Nephron (organoid): ENCODE results near the gene FGD3.

ENCODE experiments used
- H3K27ac Mint-ChIP-seq, 3 experiments: 2 replicates each; pipeline ENCODE4 v1.8.0; 2020; ENCODE audit warnings: mixed read lengths in 3 of 3, mild to moderate bottlenecking in 2 of 3, moderate library complexity in 1 of 3
- H3K27me3 Mint-ChIP-seq: 2 replicates; pipeline ENCODE4 v1.8.0; 2021; ENCODE audit warnings: low read depth, mild to moderate bottlenecking, moderate library complexity, mixed read lengths
- H3K36me3 Mint-ChIP-seq: 2 replicates; pipeline ENCODE4 v1.8.0; 2020; ENCODE audit warnings: low read depth, mixed read lengths
- H3K4me1 Mint-ChIP-seq: 2 replicates; pipeline ENCODE4 v1.8.0; 2020; ENCODE audit warnings: mixed read lengths
- H3K4me3 Mint-ChIP-seq, 3 experiments: 2 replicates each; pipeline ENCODE4 v1.8.0; 2020; ENCODE audit warnings: mild to moderate bottlenecking in 3 of 3, mixed read lengths in 3 of 3, moderate library complexity in 2 of 3
- H3K9me3 Mint-ChIP-seq: 2 replicates; pipeline ENCODE4 v1.8.0; 2020; ENCODE audit warnings: mixed read lengths
- CTCF ChIP-seq, 3 experiments: fragments of 200-600 bp; sonication (generic); IDR thresholded peaks; one replicate each; pipeline ENCODE4 v1.5.0; 2021; ENCODE audit warnings: antibody characterized with exemption in 3 of 3; ENCODE audit not compliant: unreplicated experiment in 3 of 3

The FGD3 gene

GRCh38 chr9:92971776-92972175, 24.5 kb downstream of the FGD3 start:
- H3K27ac Mint-ChIP-seq: no peak overlapping the region
- no peaks in the 10 kb centered on the region for H3K9me3 Mint-ChIP-seq
- H3K27me3 Mint-ChIP-seq: no peaks in the 10 kb centered on the region
- H3K4me1 Mint-ChIP-seq: peaks cover 5% of the 10 kb centered on the region
- H3K36me3 Mint-ChIP-seq: no peaks in the 10 kb centered on the region
- TF ChIP-seq CTCF (IDR thresholded peaks at IDR 0.05; ENCODE audit: unreplicated experiment in 3 of 3): no peak
- no peak overlapping the region for H3K4me3 Mint-ChIP-seq

GRCh38 chr9:92973700-92974099, 26.4 kb downstream of the FGD3 start:
- no peak overlapping the region for H3K4me3 Mint-ChIP-seq
- TF ChIP-seq CTCF (IDR thresholded peaks at IDR 0.05; ENCODE audit: unreplicated experiment in 3 of 3): no peak
- H3K9me3 Mint-ChIP-seq: no peaks in the 10 kb centered on the region
- H3K36me3 Mint-ChIP-seq: no peaks in the 10 kb centered on the region
- H3K4me1 Mint-ChIP-seq: peaks cover 5% of the 10 kb centered on the region
- H3K27ac Mint-ChIP-seq: peak overlapping the region in 2 of 3 experiments; percentile 11 to 46
- H3K27me3 Mint-ChIP-seq: no peaks in the 10 kb centered on the region

GRCh38 chr9:92974161-92974661, 26.9 kb downstream of the FGD3 start:
- no peaks in the 10 kb centered on the region for H3K27me3 Mint-ChIP-seq
- no peak for TF ChIP-seq CTCF (IDR thresholded peaks at IDR 0.05; ENCODE audit: unreplicated experiment in 3 of 3)
- H3K9me3 Mint-ChIP-seq: no peaks in the 10 kb centered on the region
- no peak overlapping the region for H3K4me3 Mint-ChIP-seq
- peaks cover 5% of the 10 kb centered on the region for H3K4me1 Mint-ChIP-seq
- H3K36me3 Mint-ChIP-seq: no peaks in the 10 kb centered on the region
- H3K27ac Mint-ChIP-seq: peak overlapping the region in 2 of 3 experiments; percentile 11 to 46

- Mint-ChIP-seq H3K4me1 (peaks cover 3% of the 10 kb centered on the region), H3K36me3 (no peaks in the 10 kb centered on the region), H3K9me3 (no peaks in the 10 kb centered on the region), H3K4me3 (no peak overlapping the region), H3K27me3 (no peaks in the 10 kb centered on the region), H3K27ac (peak overlapping the region in 1 of 3 experiments; percentile 25)
- TF ChIP-seq CTCF (IDR thresholded peaks at IDR 0.05; ENCODE audit: unreplicated experiment in 3 of 3): no peak
Measured at GRCh38 chr9:92974761-92975755, 27.7 kb downstream of the FGD3 start.

- Mint-ChIP-seq H3K27ac (no peak overlapping the region), H3K4me1 (no peaks in the 10 kb centered on the region), H3K4me3 (no peak overlapping the region), H3K9me3 (peaks cover 5% of the 10 kb centered on the region), H3K27me3 (no peaks in the 10 kb centered on the region), H3K36me3 (no peaks in the 10 kb centered on the region)
- TF ChIP-seq CTCF (IDR thresholded peaks at IDR 0.05; ENCODE audit: unreplicated experiment in 3 of 3): no peak
Measured at GRCh38 chr9:92976431-92976830, 29.1 kb downstream of the FGD3 start.
